ENCODE measurements around the gene DBH.

- TF ChIP-seq, protein P1, sequence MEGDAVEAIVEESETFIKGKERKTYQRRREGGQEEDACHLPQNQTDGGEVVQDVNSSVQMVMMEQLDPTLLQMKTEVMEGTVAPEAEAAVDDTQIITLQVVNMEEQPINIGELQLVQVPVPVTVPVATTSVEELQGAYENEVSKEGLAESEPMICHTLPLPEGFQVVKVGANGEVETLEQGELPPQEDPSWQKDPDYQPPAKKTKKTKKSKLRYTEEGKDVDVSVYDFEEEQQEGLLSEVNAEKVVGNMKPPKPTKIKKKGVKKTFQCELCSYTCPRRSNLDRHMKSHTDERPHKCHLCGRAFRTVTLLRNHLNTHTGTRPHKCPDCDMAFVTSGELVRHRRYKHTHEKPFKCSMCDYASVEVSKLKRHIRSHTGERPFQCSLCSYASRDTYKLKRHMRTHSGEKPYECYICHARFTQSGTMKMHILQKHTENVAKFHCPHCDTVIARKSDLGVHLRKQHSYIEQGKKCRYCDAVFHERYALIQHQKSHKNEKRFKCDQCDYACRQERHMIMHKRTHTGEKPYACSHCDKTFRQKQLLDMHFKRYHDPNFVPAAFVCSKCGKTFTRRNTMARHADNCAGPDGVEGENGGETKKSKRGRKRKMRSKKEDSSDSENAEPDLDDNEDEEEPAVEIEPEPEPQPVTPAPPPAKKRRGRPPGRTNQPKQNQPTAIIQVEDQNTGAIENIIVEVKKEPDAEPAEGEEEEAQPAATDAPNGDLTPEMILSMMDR (IDR thresholded peaks at IDR 0.05) = no peak
- no peak for TF ChIP-seq POLR2A (IDR thresholded peaks at IDR 0.05)
Measured at GRCh38 chr9:133591985-133592384, 44.2 kb upstream of the DBH start.

Data from esophagus squamous epithelium (tissue), 4 donors.